DMS114 treated with DMSO at 0.1 percent for 48 hours (cell line): ENCODE data around the gene PIK3R6.

Experiments
- DNase-seq: peaks from one replicate; lab custom pipeline; 2025; ENCODE audit not compliant: unreplicated experiment; lab: John Stamatoyannopoulos, UW

The PIK3R6 gene

DNA sequence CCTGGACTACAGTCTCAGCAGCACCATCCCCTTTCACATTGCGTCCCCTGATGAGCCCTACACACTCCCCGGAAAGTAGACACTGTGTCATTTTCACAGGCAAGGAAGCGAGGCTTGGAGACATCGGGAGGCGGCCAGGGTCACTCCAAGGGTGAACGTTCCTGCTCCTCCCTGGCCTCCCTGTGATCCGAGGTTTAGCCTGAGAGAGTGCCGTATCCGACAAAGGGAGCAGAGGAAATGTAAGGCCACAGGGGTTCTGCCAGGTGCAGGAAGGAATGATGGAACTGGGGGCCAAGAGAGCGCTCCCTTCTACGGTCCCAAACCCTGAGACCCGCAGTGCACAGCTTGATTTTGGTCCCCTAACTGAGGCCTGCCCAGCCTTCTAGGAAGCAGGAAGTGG lies 8.0 kb upstream of the PIK3R6 start:
- no peak for DNase-seq

DNA sequence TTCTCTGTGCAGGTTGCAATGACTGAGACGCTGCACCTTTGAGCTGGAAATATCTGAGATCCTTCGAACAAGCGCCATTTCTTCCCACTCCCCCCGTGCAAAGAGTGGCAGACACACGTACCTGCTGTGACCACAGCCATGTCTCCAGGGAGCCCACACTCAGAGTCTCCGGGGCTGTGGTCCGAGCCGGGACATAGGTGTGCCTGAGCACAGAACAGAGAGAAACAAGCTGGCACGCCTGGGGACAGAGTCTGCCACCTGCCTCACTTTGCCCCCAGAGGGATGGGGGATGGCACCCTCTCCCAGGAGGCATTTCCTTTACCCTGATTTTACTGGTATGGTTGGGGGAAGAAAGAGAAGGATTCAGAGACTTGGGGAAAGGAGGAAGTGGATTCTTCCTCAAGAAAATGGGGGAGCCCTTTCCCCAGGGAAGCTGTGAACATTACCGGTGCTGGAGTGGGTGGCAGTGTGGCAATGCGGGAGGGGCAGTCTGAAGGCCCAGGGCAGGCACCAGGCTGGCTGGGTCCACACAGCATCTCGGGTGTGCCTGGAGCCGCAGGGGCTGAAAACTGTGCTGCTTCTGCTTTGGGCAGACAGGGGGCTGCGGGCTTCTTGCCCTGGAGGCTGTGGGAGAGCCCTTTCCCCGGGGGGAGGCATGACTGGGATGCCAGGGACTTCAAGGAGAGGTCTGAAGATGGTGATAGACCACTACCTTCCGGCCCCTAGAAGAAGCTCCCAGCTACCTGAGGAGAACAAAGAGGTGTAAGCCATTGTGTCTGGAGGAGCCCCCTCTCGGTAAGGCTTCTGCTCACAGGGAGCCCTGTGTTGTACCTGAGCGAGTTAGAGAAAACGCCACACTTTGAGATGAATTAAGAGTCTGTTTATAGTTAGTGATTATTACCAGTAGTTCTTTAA lies 6.6 kb upstream of the PIK3R6 start:
- DNase-seq: no peak

- DNase-seq: no peak
Measured at GRCh38 chr17:8872705-8873435, 5.4 kb upstream of the PIK3R6 start.

DNA sequence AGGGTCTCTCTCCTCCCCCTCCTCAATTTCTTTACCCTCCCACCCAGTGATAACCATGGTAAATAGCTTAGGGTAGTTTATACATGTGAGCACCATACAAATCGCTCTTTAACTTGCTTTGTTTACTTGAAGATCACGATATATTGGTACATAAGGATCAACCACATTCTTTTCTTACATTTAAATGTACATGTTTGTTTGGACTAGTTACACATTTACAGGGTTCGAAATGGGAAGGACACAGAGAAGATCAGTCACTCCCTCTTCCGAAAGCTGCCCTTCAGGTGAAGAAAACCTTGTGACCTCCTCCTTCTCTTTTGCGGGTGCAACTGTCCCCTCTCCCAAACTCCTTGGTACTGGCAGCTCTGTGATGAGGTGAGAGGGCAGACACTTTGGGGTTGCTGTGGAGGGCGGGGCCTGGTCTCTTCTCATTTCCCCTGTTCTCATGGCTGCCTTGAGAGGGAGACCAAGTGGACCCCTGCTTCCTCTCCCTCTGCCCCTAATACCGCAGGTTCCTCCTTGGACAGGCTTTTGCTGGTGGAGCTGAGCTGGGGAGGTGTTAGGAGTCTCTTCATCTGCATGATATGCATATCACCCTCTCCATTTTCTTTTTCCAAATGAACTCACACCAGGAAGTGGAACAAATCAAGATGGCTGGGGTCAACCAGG lies 4.7 kb upstream of the PIK3R6 start:
- no peak for DNase-seq

GRCh38 chr17:8871081-8871581 lies 3.7 kb upstream of the PIK3R6 start:
- DNase-seq: no peak

GRCh38 chr17:8870406-8871040 lies 3.0 kb upstream of the PIK3R6 start:
- no peak for DNase-seq

- DNase-seq: no peak
Measured at GRCh38 chr17:8869114-8869815, 1.8 kb upstream of the PIK3R6 start.

GRCh38 chr17:8868529-8868951 lies 1.1 kb upstream of the PIK3R6 start:
- no peak for DNase-seq

DNA sequence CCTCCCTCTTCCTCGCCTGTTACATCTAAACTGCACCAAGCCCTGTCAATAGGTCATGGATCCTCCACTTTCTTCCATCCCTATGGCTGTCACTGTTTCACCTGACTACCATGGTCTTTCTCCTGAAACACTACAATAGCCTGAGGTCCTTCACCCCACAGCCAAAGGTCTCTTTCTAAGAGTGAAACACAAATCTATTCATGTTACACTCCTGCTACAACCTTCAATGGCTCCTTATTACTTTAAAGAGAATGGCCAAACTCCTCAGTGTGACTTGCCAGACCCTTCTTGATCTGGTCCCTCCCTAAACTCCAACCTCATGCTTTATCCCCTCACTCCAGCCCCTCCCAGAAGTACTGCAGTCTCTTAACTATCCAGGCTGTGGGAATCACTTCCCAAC lies 618 bp upstream of the PIK3R6 start:
- DNase-seq: no peak

DNA sequence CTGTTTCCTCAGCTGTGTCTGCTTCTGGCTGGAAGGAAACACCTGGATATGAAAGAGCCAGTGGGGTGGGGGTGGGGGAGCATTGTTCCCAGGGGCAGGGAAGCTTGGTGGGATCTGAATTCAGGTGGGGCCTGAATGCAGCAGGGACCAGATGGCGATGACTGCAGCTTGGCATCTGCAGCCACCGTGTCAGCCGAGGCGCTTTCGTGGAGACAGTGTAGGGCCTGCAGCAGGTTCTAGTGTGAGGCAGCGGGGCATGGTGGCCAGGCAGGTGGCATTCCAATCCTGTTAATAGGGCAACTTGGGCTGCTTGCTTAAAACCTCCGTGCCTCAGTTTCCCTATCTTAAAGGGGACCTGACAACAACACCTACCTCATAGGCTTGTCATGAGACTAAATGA lies 1.7 kb downstream of the PIK3R6 start:
- DNase-seq: no peak

GRCh38 chr17:8865385-8865784 lies 2.1 kb downstream of the PIK3R6 start:
- DNase-seq: no peak

- no peak for DNase-seq
Measured at GRCh38 chr17:8862213-8863056, 5.0 kb downstream of the PIK3R6 start.

DNA sequence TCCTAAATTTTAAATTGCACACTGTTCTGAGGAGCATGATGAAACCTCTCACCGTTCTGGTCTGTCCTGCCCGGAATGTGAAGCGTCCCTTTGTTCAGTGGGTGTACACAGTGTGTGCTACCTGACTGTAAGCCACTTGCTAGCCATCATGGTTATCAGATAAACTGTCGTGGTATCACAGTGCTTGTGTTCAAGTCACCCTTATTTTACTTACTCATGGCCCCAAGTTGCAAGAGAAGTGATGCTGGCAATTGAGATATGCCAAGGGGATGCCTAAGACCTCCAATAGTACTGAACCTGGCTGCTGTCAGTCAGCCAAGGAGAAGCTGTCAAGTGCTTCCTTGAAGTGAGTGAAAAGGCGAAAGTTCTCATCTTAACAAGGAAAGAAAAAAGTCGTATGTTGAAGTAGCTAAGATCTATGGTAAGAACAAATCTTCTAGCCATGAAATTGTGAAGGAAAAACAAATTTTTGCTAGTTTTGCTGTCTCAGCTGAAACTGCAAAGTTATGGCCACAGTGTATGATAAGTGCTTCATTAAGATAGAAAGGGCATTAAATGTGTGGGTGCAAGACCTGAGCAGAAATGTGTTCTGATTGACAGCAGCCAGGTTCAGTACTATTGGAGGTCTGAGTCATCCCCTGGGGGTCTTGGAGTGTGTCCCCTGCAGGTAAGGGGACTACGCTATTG lies 5.8 kb downstream of the PIK3R6 start:
- no peak for DNase-seq

DNA sequence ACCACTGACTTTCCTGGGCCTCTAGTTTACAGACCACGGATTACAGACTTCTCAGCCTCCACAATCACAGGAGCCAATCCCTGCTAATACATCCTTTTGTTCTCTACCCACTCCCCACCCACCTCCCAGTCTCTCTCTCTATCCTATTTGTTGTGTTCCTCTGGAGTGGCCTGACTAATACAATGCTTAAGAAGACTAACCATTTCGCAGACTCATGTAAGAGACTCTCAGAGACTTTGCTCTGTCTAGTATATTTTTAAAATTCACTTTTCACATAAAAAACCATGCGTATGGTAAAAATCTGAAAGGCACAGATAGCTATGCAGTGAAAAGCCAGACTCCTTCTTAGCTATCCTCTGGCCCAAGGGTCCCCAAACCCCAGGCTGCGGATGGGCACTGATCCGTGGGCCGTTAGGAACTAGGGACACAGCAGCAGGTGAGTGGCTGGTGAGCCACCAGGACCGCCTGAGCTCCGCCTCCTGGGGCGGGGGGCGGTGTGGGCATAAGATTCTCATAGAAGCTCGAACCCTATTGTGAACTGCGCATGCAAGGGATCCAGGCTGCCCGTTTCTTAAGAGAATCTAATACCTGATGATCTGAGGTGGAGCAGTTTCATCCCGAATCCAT lies 7.6 kb downstream of the PIK3R6 start:
- no peak for DNase-seq

DNA sequence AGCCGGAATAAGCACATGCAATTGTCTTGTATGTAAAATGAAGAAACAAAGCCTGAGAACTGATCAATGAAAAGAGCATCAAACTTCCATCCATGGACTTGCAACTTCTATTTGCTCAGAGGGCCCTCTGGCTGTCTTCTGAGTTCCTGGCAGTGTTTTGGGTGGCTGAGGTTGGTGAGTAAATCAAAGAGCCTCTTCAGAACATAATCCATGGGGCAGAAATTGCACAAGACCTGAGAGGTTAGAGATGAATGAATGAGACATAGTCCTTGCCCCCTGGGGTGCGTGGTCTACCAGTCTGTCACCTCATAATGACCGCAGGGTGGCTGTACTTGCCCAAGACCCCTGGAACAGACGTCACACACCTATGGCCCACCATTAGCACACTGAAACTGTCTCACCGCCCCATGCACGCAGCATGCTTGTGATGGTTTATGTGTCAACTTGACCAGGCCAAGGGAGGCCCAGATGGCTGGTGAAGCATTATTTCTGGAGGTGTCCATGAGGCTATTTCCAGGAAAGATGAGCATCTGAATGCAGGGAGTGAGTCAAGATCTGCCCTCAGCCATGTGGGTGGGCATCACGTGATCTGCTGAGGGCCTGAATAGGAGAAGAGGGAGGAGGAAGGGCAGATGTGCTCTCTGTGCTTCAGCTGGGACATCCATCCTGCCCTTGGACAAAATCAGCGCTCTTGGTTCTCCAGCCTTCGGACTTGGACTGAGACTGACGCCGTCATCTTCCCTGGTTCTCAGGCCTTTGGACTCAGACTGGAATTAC lies 8.3 kb downstream of the PIK3R6 start:
- no peak for DNase-seq

GRCh38 chr17:8857919-8858318 lies 9.6 kb downstream of the PIK3R6 start:
- DNase-seq: no peak

DNA sequence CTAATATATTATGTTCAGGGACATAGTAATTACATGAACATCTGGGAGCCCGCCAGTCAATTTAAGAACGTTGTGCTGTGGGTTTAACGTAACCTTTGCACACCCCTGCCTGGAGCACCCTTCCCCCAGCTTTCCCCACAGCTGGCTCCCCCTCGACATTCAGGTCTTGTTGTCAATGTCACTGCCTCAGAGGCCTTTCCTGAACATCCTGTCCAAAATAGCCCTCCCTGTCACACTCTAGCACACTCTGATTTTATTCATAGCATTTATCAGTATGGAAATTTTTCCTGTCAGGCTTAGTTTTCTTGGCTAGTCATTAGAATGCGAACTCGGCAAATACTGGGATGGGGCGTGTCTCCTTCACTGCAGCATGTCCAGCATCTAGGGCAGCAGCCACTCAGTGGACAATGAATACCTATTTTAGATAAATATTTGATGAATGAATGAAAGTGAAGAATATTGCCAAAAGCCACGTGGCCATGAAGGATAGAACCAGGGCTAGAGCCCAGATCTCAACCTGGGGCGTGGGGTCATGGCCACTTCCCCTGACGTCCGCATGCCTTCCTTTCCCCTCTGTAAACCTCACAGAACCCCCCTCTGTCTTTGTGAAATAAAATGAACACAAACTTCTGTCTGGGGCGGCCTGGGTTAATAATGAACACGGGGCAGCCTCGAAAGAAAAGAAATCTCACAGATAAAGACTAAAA lies 10.5 kb downstream of the PIK3R6 start:
- DNase-seq: no peak
